HG03460 (cell line): ENCODE results near the gene IRF3.

Experiments
- ATAC-seq: cut with Tn5 transposase; IDR thresholded peaks from one replicate; pipeline ENCODE4 v1.9.1; 2021; ENCODE audit not compliant: unreplicated experiment

IRF3 gene, protein sequence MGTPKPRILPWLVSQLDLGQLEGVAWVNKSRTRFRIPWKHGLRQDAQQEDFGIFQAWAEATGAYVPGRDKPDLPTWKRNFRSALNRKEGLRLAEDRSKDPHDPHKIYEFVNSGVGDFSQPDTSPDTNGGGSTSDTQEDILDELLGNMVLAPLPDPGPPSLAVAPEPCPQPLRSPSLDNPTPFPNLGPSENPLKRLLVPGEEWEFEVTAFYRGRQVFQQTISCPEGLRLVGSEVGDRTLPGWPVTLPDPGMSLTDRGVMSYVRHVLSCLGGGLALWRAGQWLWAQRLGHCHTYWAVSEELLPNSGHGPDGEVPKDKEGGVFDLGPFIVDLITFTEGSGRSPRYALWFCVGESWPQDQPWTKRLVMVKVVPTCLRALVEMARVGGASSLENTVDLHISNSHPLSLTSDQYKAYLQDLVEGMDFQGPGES

GRCh38 chr19:49665351-49666119 is at the start of gene IRF3, which contains the start of gene BCL2L12:
Gene IRF3 (minus strand): TSS chr19:49665857. CDS start chr19:49664838, 1,019 bp downstream.
Gene BCL2L12 (plus strand): TSS chr19:49665933. CDS start chr19:49666693, 760 bp downstream.
- ATAC-seq: peak; percentile 71

DNA sequence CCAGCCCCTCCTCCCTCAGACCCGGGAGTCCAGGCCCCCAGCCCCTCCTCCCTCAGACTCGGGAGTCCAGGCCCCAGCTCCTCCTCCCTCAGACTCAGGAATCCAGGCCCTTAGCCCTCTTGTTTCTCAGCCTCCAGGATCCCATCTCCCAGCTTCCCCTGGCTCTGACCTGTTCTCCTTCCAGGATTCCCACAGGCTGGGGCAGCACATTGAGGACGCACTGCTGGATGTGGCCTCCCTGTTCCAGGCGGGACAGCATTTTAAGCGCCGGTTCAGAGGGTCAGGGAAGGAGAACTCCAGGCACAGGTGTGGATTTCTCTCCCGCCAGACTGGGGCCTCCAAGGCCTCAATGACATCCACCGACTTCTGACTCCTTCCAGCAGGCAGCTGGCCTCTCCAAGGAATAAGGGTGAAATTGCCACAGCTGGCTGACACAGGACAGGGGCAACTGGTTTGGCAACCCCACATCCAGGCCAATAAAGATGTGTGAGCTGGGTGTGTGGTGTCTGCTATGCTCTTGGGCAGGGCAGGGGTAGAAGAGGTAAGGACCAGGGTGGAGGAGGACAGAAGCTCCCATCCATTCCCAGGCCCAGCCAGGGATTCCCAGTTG is 47.7 kb upstream of the IRF3 start:
- ATAC-seq: no peak

DNA sequence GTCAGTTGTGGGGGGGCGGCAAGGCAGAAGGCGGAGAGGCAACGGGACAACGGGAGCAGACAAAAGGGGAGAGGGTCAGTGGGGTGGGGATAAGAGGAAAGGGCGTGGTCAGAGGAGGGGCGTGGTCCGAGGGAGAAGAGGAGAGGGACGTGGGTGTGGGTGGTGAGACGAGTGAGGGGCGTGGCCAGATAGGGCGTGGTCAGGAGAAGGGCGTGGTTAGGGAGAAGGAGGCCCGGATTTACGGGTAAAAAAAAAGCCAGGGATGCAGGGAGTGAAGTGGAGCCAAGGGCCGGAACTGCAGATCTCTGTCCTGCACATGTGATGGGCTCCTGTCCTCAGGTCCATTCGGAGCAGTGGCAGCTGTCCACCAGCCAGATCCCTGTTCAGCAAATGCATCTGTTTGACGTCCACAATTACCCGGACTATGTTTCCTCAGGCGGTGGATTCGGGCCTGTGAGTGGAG is 46.8 kb upstream of the IRF3 start:
- no peak for ATAC-seq

DNA sequence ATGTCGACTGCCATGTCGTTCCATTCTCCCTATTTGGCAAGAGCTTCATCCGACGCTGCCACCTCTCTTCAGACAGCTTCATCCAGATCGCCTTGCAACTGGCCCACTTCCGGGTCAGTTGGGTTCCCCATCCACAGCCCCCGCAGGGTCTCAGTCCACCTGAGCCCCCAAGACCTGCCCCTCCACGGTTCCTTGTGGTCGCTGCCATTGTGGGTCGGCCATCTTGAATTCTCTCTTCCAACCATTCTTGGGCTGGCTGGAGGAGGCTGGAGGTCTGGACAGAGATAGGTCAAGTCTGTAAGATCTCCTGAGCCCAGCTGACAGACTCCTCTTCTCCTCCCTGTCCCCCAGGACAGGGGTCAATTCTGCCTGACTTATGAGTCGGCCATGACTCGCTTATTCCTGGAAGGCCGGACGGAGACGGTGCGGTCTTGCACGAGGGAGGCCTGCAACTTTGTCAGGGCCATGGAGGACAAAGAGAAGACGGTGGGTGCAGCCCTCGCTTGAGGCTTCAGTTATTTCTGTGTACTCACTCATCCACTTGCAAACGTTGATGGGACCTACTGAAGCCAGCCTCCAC is 44.8 kb upstream of the IRF3 start:
- ATAC-seq: no peak

- no peak for ATAC-seq
Observed at GRCh38 chr19:49705919-49706318, 40.3 kb upstream of the IRF3 start.

DNA sequence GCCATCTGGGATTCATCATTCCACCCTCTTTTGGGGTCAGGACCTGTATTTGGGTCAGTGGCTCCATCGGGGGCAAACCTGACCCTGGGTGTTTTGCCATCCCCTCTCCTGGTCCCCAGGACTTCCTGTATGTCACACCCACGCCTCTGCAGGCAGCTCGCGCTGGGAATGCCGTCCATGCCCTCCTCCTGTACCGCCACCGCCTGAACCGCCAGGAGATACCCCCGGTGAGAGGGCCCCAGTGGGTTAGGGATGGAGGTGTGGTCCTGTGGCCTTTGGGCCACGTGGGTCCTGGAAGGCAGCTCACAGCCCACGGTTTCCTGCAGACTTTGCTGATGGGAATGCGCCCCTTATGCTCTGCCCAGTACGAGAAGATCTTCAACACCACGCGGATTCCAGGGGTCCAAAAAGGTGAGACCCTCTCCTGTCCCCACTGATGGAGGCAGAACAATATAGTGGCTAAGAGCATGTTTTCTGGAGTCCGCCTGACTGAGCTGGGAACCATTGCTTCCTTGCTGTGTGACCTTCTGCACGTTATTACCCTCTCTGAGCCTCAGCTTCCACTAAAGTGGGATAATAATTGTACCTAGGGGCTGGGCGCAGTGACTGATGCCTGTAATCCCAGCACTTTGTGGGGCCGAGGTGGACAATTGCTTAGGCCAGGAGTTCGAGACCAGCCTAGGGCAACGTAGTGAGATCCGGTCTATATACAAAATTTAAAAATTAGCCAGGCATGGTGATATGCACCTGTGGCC is 39.4 kb upstream of the IRF3 start:
- ATAC-seq: no peak

DNA sequence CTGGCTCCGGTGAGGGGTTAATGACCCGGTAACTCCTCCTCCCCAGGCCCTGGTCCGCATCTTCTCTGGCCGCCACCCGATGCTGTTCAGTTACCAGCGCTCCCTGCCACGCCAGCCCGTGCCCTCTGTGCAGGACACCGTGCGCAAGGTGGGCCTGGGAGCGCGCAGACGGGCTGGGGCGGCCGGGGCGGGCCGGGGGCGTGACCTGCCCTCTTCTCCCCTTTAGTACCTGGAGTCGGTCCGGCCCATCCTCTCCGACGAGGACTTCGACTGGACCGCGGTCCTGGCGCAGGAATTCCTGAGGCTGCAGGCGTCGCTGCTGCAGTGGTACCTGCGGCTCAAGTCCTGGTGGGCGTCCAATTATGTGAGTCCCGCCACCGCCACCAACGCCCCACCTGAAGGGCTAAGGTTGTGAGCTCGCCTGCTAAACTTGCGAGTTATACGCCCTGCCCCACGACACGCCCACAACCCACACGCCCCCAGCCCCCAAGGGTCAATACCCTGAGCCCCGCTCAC is 35.7 kb upstream of the IRF3 start:
- ATAC-seq: no peak

DNA sequence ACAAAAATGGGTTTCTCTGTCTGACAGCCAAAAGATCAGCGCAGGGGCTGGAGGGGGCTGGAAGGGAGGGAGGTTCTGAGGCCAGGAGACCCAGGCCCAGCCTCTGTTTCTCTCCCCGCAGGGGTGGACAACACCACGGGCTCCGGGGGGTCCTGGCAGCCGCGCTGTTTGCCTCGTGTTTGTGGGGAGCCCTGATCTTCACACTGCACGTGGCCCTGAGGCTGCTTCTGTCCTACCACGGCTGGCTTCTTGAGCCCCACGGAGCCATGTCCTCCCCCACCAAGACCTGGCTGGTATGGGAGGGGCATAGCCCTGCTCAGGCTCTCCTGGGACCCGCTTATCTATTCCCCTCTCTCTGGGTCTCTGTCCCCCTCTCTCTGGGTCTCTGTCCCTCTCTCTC is 34.9 kb upstream of the IRF3 start:
- ATAC-seq: no peak

DNA sequence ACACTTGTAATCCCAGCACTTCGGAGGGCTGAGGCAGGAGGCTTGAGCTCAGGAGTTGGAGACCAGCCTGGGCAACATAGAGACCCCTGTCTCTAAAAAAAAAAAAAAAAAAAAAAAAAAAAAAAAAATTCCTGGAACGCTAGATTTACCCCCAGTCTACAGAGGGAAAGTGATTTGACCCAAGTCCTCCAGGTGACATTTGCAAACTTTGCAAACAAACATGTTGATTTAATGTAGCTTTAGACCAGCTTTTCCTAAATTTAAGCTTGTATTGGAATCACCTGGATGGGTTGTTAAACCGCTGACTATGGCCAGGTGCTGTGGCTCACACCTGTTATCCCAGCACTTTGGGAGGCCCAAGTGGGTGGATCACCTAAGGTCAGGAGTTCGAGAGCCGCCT is 33.7 kb upstream of the IRF3 start:
- no peak for ATAC-seq

DNA sequence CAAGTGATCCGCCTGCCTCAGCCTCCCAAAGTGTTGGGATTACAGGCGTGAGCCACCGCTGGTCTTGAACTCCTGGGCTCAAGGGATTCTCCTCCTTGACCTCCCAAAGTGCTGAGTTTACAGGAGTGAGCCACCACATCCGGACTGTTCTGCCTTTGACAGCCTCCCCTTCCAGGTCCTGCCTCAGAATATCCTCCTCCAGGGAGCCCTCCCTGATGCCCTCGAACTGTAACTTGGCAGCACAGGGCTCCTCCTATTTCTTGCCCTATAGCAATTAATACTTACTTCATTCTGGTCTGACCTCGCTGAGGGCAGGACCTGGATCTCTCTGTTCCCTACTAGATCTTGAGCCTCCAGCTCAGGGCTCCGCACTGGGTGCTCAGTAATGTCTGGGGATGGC is 31.2 kb upstream of the IRF3 start:
- ATAC-seq: no peak

DNA sequence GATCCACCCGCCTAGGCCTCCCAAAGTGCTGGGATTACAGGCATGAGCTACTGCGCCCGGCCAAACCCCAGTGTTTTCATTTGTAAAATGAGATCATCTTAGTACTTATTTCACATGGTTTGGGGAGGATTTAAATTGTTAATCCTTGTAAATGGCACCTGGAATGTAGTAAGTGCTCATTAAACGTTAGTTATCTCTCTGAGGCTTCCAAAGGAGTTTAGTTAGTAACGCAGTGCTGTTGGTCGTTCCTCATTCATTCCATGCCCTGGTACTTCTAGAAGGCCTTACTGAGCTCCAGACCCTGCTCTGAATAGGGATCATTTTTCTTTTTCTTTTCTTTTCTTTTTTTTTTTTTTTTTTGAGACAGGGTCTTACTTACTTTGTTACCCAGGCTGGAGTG is 30.5 kb upstream of the IRF3 start:
- no peak for ATAC-seq

DNA sequence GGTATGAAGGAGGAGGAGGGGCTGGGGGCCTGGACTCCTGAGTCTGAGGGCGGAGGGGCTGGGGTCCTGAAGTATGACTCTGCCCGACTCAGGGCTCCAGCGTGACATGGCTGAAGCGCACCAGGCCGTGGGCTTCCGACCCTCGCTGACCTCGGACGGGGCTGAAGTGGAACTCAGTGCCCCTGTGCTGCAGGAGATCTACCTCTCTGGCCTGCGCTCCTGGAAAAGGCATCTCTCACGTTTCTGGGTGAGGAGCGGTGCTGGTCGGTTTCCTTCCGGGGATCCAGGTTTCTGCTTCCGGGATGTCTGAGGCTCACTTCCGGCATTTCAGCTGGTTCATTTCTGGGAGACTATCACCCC is 26.5 kb upstream of the IRF3 start:
- ATAC-seq: no peak

DNA sequence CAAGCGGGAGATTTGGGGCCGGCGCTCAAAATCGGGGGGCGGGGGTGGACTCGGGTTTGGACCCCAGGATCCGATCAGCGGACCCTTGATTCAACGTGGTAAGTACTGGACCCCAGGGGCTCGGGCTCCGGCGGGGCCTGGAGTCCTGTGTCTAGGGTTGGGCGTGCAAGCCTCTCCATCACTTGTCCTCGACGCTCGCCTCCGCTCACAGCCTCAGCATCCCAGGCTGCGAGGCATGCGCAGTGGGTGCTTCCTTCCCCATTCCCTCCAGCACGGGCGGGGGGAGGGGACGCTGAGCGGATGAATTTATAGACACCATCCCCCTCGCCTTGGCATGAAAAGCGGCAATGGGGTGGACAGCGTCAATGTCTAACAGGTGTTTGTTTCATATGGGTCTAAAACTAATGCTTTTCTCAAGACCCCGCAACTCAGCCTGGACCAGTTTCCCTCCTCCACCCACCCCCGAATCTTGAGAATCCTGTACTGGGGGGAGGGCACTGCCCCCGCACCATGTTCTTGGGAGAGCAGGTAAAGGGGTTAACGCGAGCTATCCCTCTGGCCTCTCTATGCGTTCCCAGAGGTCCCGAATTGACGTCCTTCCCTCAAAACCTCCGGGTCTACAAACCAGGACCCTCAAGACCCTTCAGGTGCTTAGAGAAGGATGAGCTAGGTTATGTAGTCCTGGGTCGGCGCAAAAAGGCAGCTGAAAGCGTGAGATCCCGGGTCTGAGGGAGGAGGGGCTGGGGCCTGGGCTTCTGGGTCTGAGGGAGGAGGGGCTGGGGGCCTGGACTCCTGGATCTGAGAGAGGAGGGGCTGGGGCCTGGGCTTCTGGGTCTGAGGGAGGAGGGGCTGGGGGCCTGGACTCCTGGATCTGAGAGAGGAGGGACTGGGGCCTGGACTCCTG is 25.8 kb upstream of the IRF3 start:
- no peak for ATAC-seq

- no peak for ATAC-seq
Observed at GRCh38 chr19:49690656-49691242, 25.1 kb upstream of the IRF3 start, which contains the start of gene CPT1C. Gene CPT1C (plus strand): TSS chr19:49691116. CDS start chr19:49692253, 1,137 bp downstream.

DNA sequence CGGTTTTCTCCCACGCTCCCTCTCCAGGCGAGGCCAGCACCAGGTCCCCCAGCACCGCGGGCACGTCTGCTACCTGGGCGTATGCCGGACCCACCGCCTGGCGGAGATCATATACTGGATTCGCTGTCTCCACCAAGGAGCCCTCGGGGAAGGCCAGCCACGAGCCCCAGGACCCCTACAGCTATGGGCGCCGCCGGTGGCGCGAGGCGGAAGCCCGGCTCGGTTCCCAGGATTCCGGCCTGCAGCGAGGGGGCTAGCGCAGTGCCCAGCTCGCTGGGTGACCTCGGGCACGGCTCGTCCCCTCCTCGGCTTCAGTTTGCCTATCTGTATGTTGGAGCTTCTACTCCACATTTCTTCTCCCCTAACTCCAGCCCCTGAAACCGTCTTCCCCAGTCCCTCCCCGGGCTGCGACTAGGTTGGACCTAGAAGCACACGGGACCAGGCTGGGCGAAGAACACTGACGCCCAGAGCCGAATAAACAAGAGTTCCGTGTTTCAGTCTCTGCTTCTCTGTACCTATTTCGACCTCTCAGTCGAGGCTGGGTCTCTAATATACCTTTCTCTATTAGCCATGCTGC is 24.5 kb upstream of the IRF3 start:
- no peak for ATAC-seq

DNA sequence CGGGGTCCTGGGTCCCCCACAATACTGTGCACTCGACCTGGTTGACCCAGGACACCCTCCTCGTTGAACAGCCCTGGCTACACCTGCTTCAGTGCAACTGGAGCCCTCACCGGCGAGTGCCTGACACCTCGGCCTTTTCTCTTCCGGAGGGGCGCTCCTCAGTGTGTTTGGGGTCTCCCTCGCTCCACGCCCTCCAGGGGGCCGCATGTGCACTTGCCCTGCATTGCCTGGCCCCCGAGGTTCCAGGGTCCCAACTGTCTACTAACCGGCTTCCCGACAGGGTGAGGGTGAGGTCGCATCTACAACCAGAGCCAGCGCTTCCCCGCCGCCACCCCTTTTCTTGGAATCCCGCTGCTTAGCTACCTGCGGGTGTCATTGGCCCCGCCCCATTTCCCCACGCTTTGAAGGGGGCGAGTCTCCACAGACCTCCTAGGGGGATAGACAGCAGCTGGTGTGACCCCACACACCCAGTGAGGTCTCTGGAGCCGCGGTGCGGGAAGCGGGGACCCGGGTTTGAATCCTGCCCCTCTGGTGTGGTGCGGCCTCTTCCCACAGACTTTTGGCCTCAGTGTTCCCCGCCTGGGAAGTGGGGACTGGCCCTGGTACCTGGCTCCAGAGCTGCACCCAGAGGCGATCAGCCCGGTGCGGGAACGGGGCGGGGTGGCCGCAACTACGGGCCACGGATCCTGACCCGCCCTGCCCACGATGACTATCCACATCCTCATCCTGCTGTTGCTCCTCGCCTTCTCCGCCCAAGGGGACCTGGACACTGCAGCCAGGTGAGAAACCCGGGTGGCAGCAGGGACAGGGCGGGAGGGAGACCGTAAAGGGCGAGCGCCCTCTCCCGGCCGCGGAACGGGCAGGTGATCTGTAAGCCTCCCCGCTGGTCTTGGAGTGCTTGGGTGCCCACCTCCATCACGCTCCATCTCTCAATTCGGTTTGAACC is 23.7 kb upstream of the IRF3 start, which contains the start of gene ADM5:
ADM5 (plus strand) TSS at position 462 of the 946 bp plus-strand sequence; CDS start at position 706, 244 bp downstream.
- no peak for ATAC-seq

DNA sequence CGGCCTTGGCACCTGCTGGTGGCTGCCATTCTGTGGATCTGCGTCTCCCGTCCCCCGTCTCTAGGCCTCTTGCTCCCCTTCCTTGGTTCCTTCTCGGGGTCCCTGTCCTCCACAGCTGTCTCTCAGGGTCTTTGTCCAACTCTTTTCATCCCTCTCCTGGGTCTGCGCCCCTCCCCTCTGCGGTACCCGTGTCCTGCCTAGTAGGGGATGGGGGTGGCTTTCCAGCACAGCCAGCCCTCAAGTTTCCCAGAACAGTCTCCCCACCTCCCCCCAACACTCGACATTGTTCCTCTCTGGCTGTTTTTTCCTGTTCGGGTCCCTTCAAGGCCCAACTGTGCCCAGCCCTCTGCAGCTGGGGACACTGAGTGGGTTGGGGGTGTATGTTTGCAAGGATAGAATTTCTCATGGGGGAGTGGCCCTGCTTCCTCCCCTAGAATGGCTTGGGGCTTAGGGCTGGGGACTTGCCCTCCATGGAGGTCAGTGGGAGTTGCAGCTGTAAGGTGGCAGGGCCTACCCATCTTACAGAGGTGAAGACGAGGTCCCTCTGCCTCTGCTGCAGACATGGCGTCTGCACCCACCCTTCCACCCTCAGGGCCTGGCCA is 23.0 kb upstream of the IRF3 start:
- ATAC-seq: no peak
